Adrenal gland (tissue), 12 donors: ENCODE results near the gene PARD3B. TPM values are rescaled to one million over a fixed set of nuclear protein-coding genes. Genes with fewer than 3 reads are reported as not detected.

ENCODE experiments used
- DNase-seq, 7 donors: peaks; one replicate each; pipeline ENCODE4 v3.0.0-alpha.2; 2019 to 2020
- H3K27ac ChIP-seq, 5 donors: fragments of 200-600 bp; sonication (generic) in 4 of 5; 1 replicate in 3 of 5; 2 replicates in 2 of 5; pipeline versions ENCODE4 v1.5.1 to v1.8.0; 2016 to 2020; ENCODE audit warnings: mild to moderate bottlenecking in 1 of 5
- H3K27me3 ChIP-seq: fragments of 200-600 bp; 2 replicates; pipeline ENCODE4 v1.8.0; 2021
- H3K36me3 ChIP-seq, 2 donors: fragments of 200-600 bp; replicated peaks in 1 of 2; 1 replicate in 1 of 2; 2 replicates in 1 of 2; pipeline versions ENCODE4 v1.5.1 to v1.8.0; 2018 to 2022
- H3K4me1 ChIP-seq, 2 donors: fragments of 200-600 bp; replicated peaks in 1 of 2; 1 replicate in 1 of 2; 2 replicates in 1 of 2; pipeline versions ENCODE4 v1.5.1 to v1.8.0; 2018 to 2021
- H3K4me3 ChIP-seq, 4 donors: fragments of 200-600 bp; sonication (generic) in 3 of 4; one replicate each; pipeline ENCODE4 v1.5.1; 2016 to 2018
- H3K9me3 ChIP-seq, 3 donors: fragments of 200-600 bp; sonication (generic) in 1 of 3; replicated peaks in 1 of 3; 1 replicate in 2 of 3; 2 replicates in 1 of 3; pipeline versions ENCODE4 v1.5.1 to v1.8.0; 2016 to 2021
- CTCF ChIP-seq, 6 experiments: fragments of 450-650 bp in 4 of 6; fragments of 200-600 bp in 2 of 6; sonication (generic) in 1 of 6; IDR thresholded peaks; 1 replicate in 5 of 6; 2 replicates in 1 of 6; pipeline versions ENCODE4 v1.5.1 to v1.8.0; 2016 to 2021; ENCODE audit warnings: antibody characterized with exemption in 6 of 6, mild to moderate bottlenecking in 2 of 6, moderate library complexity in 1 of 6
- POLR2A ChIP-seq, 2 donors: fragments of 450-650 bp; IDR thresholded peaks; one replicate each; pipeline ENCODE4 v1.6.1; 2017; ENCODE audit warnings: antibody characterized with exemption in 2 of 2, mild to moderate bottlenecking in 2 of 2, moderate library complexity in 1 of 2
- WGBS, 4 donors: extraction: QIAGEN DNeasy Blood & Tissue Kit in 2 of 4; methylation state at CpG; one replicate each; pipeline versions ENCODE4 v1.1.5 to v1.1.7; 2013 to 2017; 5-methylcytosine and 5-hydroxymethylcytosine counted together
- intact Hi-C, 2 donors: fragments of 100-400 bp; cut with DNase I; formaldehyde crosslinking; loops; one replicate each; pipeline versions ENCODE4 v1.14.1 to v1.15.0; 2022 to 2023
- polyA plus RNA-seq, 3 donors: library from polyadenylated mRNA; stranded (reverse); fragments of 200-250 nt in 2 of 3; fragments of 350-450 nt in 1 of 3; fragmentation: Illumina TruSeq in 1 of 3; extraction: RNeasy Lipid Tissue Mini Kit (QIAGEN cat#74804) in 1 of 3; gene quantifications; one replicate each; pipeline ENCODE4 v1.2.3, GENCODE V29; 2013 to 2014
- total RNA-seq, 9 donors: library from RNA; depleted of rRNA in 4 of 9; stranded (reverse); fragments of >200 nt in 4 of 9; fragments of 120-200 nt in 1 of 9; fragmentation: NEBNext Ultra II Directional in 1 of 9; extraction: Animal tissue kit (Norgen Biotek cat#: 25700) in 1 of 9; gene quantifications; one replicate each; pipeline versions ENCODE4 v1.1.0 to v1.2.4, GENCODE V29; 2013 to 2023
- donor health status: healthy with polysubstance abuse.
- donor health status: Bipolar disorder and iron deficiency.
- donor health status: DM: yes; HTN: yes; CAD: no.
- donor health status: DM: no; HTN: no; CAD: no.
- donor health status: DM: no; HTN: no; CAD: no.
- donor health status: DM: yes; HTN: yes; CAD: no.

Gene PARD3B
- total and polyA plus RNA-seq, 12 donors, result 1.9 to 20.4 (median 9.5) TPM

- Histone ChIP-seq H3K36me3 (no peaks in the 10 kb centered on the region), H3K9me3 (no peaks in the 10 kb centered on the region), H3K27me3 (no peaks in the 10 kb centered on the region), H3K4me1 (no peaks in the 10 kb centered on the region), H3K27ac (no peak overlapping the region), H3K4me3 (no peak overlapping the region)
- no peak for TF ChIP-seq POLR2A (IDR thresholded peaks at IDR 0.05)
- TF ChIP-seq CTCF (IDR thresholded peaks at IDR 0.05), result no peak
- WGBS, 4 donors, result 84 to 92% (median 88%) methylated on average over 5 of the region's 5 CpGs
- intact Hi-C loops, result no loop called here
- no peak for DNase-seq
These were observed 37.6 kb upstream of the PARD3B start for GRCh38 chr2:204507636-204508035.

- Histone ChIP-seq H3K27me3 (no peaks in the 10 kb centered on the region), H3K9me3 (no peaks in the 10 kb centered on the region), H3K27ac (no peak overlapping the region), H3K36me3 (no peaks in the 10 kb centered on the region), H3K4me1 (no peaks in the 10 kb centered on the region), H3K4me3 (no peak overlapping the region)
- TF ChIP-seq CTCF (IDR thresholded peaks at IDR 0.05) (no peak), POLR2A (IDR thresholded peaks at IDR 0.05) (no peak)
- no peak for DNase-seq
- intact Hi-C loops, result no loop called here
- WGBS, 4 donors, result 51 to 74% (median 68%) methylated on average over 4 of the region's 4 CpGs
These were observed 34.4 kb upstream of the PARD3B start for GRCh38 chr2:204510709-204511420.

- intact Hi-C loops, result no loop called here
- no peak overlapping the region for H3K4me3 ChIP-seq
- no peaks in the 10 kb centered on the region for H3K9me3 ChIP-seq
- TF ChIP-seq CTCF (IDR thresholded peaks at IDR 0.05) (no peak), POLR2A (IDR thresholded peaks at IDR 0.05) (no peak)
- H3K36me3 ChIP-seq, result no peaks in the 10 kb centered on the region
- no peak overlapping the region for H3K27ac ChIP-seq
- no peaks in the 10 kb centered on the region for H3K4me1 ChIP-seq
- no peak for DNase-seq
- H3K27me3 ChIP-seq, result no peaks in the 10 kb centered on the region
- WGBS, 4 donors, result 85 to 91% (median 89%) methylated on average over 2 of the region's 2 CpGs
These were observed 30.8 kb upstream of the PARD3B start for GRCh38 chr2:204514439-204514838.

- Histone ChIP-seq H3K9me3 (no peaks in the 10 kb centered on the region), H3K36me3 (no peaks in the 10 kb centered on the region), H3K27ac (no peak overlapping the region), H3K4me3 (no peak overlapping the region), H3K4me1 (no peaks in the 10 kb centered on the region), H3K27me3 (no peaks in the 10 kb centered on the region)
- intact Hi-C loops, result no loop called here
- TF ChIP-seq CTCF (IDR thresholded peaks at IDR 0.05) (no peak), POLR2A (IDR thresholded peaks at IDR 0.05) (no peak)
- 40 to 49% (median 43%) methylated on average over 3 of the region's 3 CpGs for WGBS, 4 donors
- no peak for DNase-seq
These were observed 29.9 kb upstream of the PARD3B start for GRCh38 chr2:204515416-204515815.
